ENCODE measurements around the gene TTC39B.

The TTC39B gene

GRCh38 chr9:15132091-15132490, 174.9 kb downstream of the TTC39B start:
- no peak for DNase-seq (ENCODE audit: low read depth)

GRCh38 chr9:15131094-15131493, 175.9 kb downstream of the TTC39B start:
- no peak for DNase-seq (ENCODE audit: low read depth)

- no peak for DNase-seq (ENCODE audit: low read depth)
Measured at GRCh38 chr9:15127831-15128230, 179.2 kb downstream of the TTC39B start.

- DNase-seq (ENCODE audit: low read depth) = no peak
Measured at GRCh38 chr9:15121630-15122029, 185.4 kb downstream of the TTC39B start.

- DNase-seq (ENCODE audit: low read depth) = no peak
Measured at GRCh38 chr9:15116130-15116580, 190.9 kb downstream of the TTC39B start.

GRCh38 chr9:15115702-15116101, 191.3 kb downstream of the TTC39B start:
- no peak for DNase-seq (ENCODE audit: low read depth)

- no peak for DNase-seq (ENCODE audit: low read depth)
Measured at GRCh38 chr9:15115041-15115440, 192.0 kb downstream of the TTC39B start.
